Keratinocyte (primary cell): ENCODE results near the gene DSC2. TPM values are rescaled to one million over a fixed set of nuclear protein-coding genes. Genes with fewer than 3 reads are reported as not detected.

Experiments used
- DNase-seq: peaks from one replicate; pipeline ENCODE4 v3.0.0-alpha.2; 2011; ENCODE audit warnings: low read depth, missing footprints, low spot score
- FAIRE-seq: peaks from 2 replicates; lab custom pipeline; 2011; peaks lifted over from hg19 to GRCh38; lab: Jason Lieb, UNC
- H2AFZ ChIP-seq: 2 replicates; pipeline ENCODE4 v1.6.0; 2012; ENCODE audit warnings: low read length, control low read depth, inconsistent platforms; ENCODE audit not compliant: control insufficient read depth
- H3K27ac ChIP-seq: 2 replicates; pipeline ENCODE4 v1.5.1; 2011; ENCODE audit warnings: low read length; ENCODE audit not compliant: control insufficient read depth, insufficient read depth
- H3K27me3 ChIP-seq: 3 replicates; pipeline ENCODE4 v1.6.0; 2011; ENCODE audit warnings: low read length; ENCODE audit not compliant: control insufficient read depth, insufficient read depth; ENCODE audit errors: extremely low read depth
- H3K36me3 ChIP-seq, 2 experiments: 2 replicates in 1 of 2; 3 replicates in 1 of 2; pipeline ENCODE4 v1.5.1; 2011; ENCODE audit warnings: low read length in 2 of 2, mild to moderate bottlenecking in 1 of 2; ENCODE audit not compliant: control insufficient read depth in 2 of 2, insufficient read depth in 2 of 2; ENCODE audit errors: extremely low read depth in 1 of 2
- H3K4me1 ChIP-seq: 3 replicates; pipeline ENCODE4 v1.5.1; 2011; ENCODE audit warnings: low read length; ENCODE audit not compliant: control insufficient read depth, insufficient read depth; ENCODE audit errors: extremely low read depth
- H3K4me2 ChIP-seq: 3 replicates; pipeline ENCODE4 v1.6.0; 2011; ENCODE audit warnings: low read depth, low read length; ENCODE audit not compliant: control insufficient read depth, insufficient read depth; ENCODE audit errors: extremely low read depth
- H3K4me3 ChIP-seq, 3 experiments: fragments of 200-600 bp in 1 of 3; sonication (generic) in 1 of 3; 2 replicates in 2 of 3; 3 replicates in 1 of 3; pipeline ENCODE4 v1.5.1; 2011 to 2016; ENCODE audit warnings: low read length in 3 of 3, mild to moderate bottlenecking in 3 of 3, control low read depth in 2 of 3, inconsistent platforms in 1 of 3, low read depth in 1 of 3, mixed read lengths in 1 of 3, mixed run types in 1 of 3, moderate library complexity in 1 of 3; ENCODE audit not compliant: control insufficient read depth in 2 of 3, insufficient read depth in 2 of 3; ENCODE audit errors: extremely low read depth in 1 of 3
- H3K79me2 ChIP-seq: 2 replicates; pipeline ENCODE4 v1.6.0; 2012; ENCODE audit warnings: low read length; ENCODE audit not compliant: control insufficient read depth, insufficient read depth
- H3K9ac ChIP-seq: 3 replicates; pipeline ENCODE4 v1.6.0; 2011; ENCODE audit warnings: low read length; ENCODE audit not compliant: control insufficient read depth, insufficient read depth; ENCODE audit errors: extremely low read depth
- H3K9me1 ChIP-seq: 3 replicates; pipeline ENCODE4 v1.6.0; 2011; ENCODE audit warnings: low read length; ENCODE audit not compliant: control insufficient read depth, insufficient read depth; ENCODE audit errors: extremely low read depth
- H3K9me3 ChIP-seq: 2 replicates; pipeline ENCODE4 v1.5.1; 2012; ENCODE audit warnings: low read depth, low read length; ENCODE audit not compliant: control insufficient read depth
- H4K20me1 ChIP-seq: 3 replicates; pipeline ENCODE4 v1.6.0; 2011; ENCODE audit warnings: low read length; ENCODE audit not compliant: control insufficient read depth, insufficient read depth; ENCODE audit errors: extremely low read depth
- EZH2 ChIP-seq: IDR thresholded peaks from one replicate; pipeline ENCODE4 v1.6.1; 2012; ENCODE audit warnings: inconsistent platforms, mild to moderate bottlenecking, low read length, moderate library complexity
- dilution Hi-C: fragments of 300-500 bp; cut with MboI; formaldehyde crosslinking; loops from one replicate; pipeline ENCODE4 v1.7.0; 2020; ENCODE audit warnings: low sequenced_read_pairs; ENCODE audit not compliant: extremely low pct_ligation_motif_present
- polyA plus RNA-seq, 5 experiments: library from polyadenylated mRNA; depleted of rRNA in 3 of 5; stranded (reverse) in 3 of 5; stranded (forward) in 1 of 5; unstranded in 1 of 5; fragments of >200 nt; gene quantifications; 1 replicate in 1 of 5; 2 replicates in 3 of 5; 3 replicates in 1 of 5; pipeline versions ENCODE4 v1.2.1 to v1.2.3, GENCODE V29; 2011 to 2012; ENCODE audit warnings: missing spikeins in 2 of 5, low read depth in 1 of 5, low replicate concordance in 1 of 5
- TF ChIP-seq, protein P1 (sequence below), 3 experiments: IDR thresholded peaks in 1 of 3; conservative IDR thresholded peaks in 1 of 3; optimal IDR thresholded peaks in 1 of 3; 2 replicates in 2 of 3; 3 replicates in 1 of 3; pipeline versions ENCODE3 to v1.5.1; 2011; ENCODE audit warnings: low read length in 3 of 3, mild to moderate bottlenecking in 3 of 3, moderate library complexity in 2 of 3, control low read depth in 1 of 3, inconsistent platforms in 1 of 3; ENCODE audit not compliant: insufficient read depth in 2 of 3; ENCODE audit errors: extremely low read depth in 1 of 3

Gene DSC2
- polyA plus RNA-seq, 1 donor (not counting 4 experiments of a cell fraction or from before 2014, with no cell fraction given): 37.1 TPM

GRCh38 chr18:31116853-31117595 is 14.8 kb upstream of the DSC2 start:
- Histone ChIP-seq H3K9me3 (no peaks in the 10 kb centered on the region), H3K9ac (no peak overlapping the region), H3K27ac (no peak overlapping the region), H3K9me1 (no peaks in the 10 kb centered on the region), H3K4me3 (no peak overlapping the region), H3K36me3 (no peaks in the 10 kb centered on the region), H2AFZ (no peak overlapping the region), H3K79me2 (no peaks in the 10 kb centered on the region), H3K4me2 (no peak overlapping the region), H4K20me1 (no peaks in the 10 kb centered on the region), H3K27me3 (no peaks in the 10 kb centered on the region), H3K4me1 (no peaks in the 10 kb centered on the region)
- DNase-seq: no peak
- FAIRE-seq: no peak
- TF ChIP-seq EZH2: no peak
- TF ChIP-seq, protein P1, sequence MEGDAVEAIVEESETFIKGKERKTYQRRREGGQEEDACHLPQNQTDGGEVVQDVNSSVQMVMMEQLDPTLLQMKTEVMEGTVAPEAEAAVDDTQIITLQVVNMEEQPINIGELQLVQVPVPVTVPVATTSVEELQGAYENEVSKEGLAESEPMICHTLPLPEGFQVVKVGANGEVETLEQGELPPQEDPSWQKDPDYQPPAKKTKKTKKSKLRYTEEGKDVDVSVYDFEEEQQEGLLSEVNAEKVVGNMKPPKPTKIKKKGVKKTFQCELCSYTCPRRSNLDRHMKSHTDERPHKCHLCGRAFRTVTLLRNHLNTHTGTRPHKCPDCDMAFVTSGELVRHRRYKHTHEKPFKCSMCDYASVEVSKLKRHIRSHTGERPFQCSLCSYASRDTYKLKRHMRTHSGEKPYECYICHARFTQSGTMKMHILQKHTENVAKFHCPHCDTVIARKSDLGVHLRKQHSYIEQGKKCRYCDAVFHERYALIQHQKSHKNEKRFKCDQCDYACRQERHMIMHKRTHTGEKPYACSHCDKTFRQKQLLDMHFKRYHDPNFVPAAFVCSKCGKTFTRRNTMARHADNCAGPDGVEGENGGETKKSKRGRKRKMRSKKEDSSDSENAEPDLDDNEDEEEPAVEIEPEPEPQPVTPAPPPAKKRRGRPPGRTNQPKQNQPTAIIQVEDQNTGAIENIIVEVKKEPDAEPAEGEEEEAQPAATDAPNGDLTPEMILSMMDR (optimal IDR thresholded peaks at IDR 0.05 in 1 of 3, IDR thresholded peaks at IDR 0.05 in 1 of 3, conservative IDR thresholded peaks at IDR 0.05 in 1 of 3; ENCODE audit: extremely low read depth in 1 of 3, insufficient read depth in 2 of 3, low read length in 3 of 3): no peak
- dilution Hi-C loops: no loop called here

DNA sequence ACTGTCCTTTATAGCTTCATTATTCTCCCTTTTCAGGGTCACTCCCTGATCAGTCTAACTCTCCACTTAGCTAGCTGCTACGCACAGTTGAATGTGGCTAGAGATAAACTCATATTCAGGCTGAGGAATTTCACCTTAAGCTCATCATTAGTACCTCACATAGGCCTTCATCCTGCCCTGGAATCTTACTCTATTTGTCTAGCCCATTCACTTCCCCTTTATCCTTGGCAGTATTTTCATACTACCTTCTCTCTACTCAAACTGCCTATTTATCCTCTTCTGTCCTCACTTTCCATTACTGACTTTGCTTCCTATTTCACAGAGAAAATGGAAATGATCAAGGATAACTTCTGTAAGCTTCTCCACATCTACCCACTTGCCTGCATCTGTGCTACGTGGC is 10.6 kb upstream of the DSC2 start:
- Histone ChIP-seq H3K36me3 (no peaks in the 10 kb centered on the region), H3K27me3 (no peaks in the 10 kb centered on the region), H3K4me2 (no peak overlapping the region), H3K4me1 (no peaks in the 10 kb centered on the region), H3K9me1 (no peaks in the 10 kb centered on the region), H3K4me3 (no peak overlapping the region), H2AFZ (no peak overlapping the region), H3K79me2 (no peaks in the 10 kb centered on the region), H3K27ac (no peak overlapping the region), H3K9ac (no peak overlapping the region), H3K9me3 (no peaks in the 10 kb centered on the region), H4K20me1 (no peaks in the 10 kb centered on the region)
- FAIRE-seq: no peak
- no peak for DNase-seq
- TF ChIP-seq, protein P1 (optimal IDR thresholded peaks at IDR 0.05 in 1 of 3, IDR thresholded peaks at IDR 0.05 in 1 of 3, conservative IDR thresholded peaks at IDR 0.05 in 1 of 3; ENCODE audit: extremely low read depth in 1 of 3, insufficient read depth in 2 of 3, low read length in 3 of 3): no peak
- TF ChIP-seq EZH2: no peak
- dilution Hi-C loops: no loop called here
